Measurements from ENCODE around the gene STRIP2. TPM values are rescaled to one million over a fixed set of nuclear protein-coding genes. Genes with fewer than 3 reads are reported as not detected.

Gene STRIP2
- total RNA-seq, 1 experiment from 2014 or later: 9.9 TPM

DNA sequence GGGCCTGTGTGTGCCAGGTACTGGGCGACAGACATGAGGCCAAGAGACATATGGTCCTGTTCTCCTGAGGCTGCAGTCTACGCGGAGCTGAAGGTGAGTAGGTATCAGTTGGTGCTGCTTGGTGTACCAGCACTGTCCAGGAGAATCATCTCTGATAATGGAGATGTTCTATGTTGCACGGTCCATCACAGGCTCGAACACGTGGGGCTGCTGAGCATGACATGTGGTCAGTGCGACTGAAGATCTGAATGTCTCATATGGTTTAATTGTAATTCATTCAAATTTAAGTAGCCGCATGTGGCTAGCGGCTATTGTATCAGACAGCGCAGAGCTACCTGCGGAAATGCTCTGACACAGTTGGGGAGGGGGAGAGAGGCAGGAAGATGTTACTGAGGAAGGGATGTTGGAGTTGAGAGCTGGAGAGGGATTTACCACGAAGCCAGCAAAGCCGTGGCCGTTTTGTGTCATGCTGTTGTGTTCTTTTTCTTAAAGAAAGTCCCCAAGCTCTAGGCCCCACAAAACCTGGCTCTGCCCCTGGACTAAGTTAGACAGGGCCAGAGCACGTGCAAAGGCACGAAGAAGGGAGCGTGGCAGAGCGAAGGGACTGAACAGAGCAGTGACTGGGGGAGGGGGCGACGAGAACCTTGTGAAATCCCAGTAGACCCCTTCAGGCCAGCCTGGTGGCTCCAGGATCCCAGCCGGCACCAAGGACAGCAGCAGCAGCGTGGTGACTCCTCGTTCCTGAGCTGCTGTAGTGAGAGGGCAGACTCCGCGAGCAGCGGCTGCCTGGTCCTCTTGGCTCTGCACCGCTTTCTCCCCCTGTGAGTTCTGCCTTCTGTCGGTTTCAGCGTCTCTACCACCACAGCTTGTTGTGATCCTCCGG lies 88.1 kb downstream of the STRIP2 start:
- no peak overlapping the region for H2AFZ ChIP-seq (ENCODE audit: low read length)
- no peak overlapping the region for H2BK120ac ChIP-seq (ENCODE audit: low read depth, low read length, poor library complexity, severe bottlenecking)
- H3K14ac ChIP-seq (ENCODE audit: insufficient read depth, low read length): no peak overlapping the region
- no peaks in the 10 kb centered on the region for H3K79me1 ChIP-seq (ENCODE audit: insufficient read depth, low read depth, low read length, poor library complexity, severe bottlenecking)
- no peak overlapping the region for H3K27ac Mint-ChIP-seq
- H4K8ac ChIP-seq (replicated peaks; ENCODE audit: insufficient read length, low read depth, low read length): no peak overlapping the region
- H3K23me2 ChIP-seq (ENCODE audit: insufficient read length, low read depth, low read length, poor library complexity, severe bottlenecking): no peaks in the 10 kb centered on the region
- no peak overlapping the region for H3K4me2 ChIP-seq (ENCODE audit: insufficient read depth, insufficient read length, low read length)
- 0 out of 5 replicates have a peak overlapping the region, but pooled peaks of 1 of the 2 experiments have one; percentile 15 for H3K4me3 Mint-ChIP-seq
- no peak overlapping the region for H3K9ac ChIP-seq (ENCODE audit: extremely low read depth, insufficient read length, low read length)
- no peak overlapping the region for H2BK15ac ChIP-seq (ENCODE audit: low read depth, low read length)
- no peak overlapping the region for H4K91ac ChIP-seq (ENCODE audit: insufficient read length, low read depth, low read length)
- H3K9me3 Mint-ChIP-seq: no peaks in the 10 kb centered on the region; a peak in 1 of 5 replicates
- no peak overlapping the region for H3K18ac ChIP-seq (ENCODE audit: insufficient read length, low read depth, low read length)
- H3T11ph ChIP-seq (ENCODE audit: low read length): no peak overlapping the region
- no peaks in the 10 kb centered on the region for H3K79me2 ChIP-seq (ENCODE audit: insufficient read depth, low read length)
- no peaks in the 10 kb centered on the region for H3K9me3 ChIP-seq (ENCODE audit: control insufficient read depth, low read depth, low read length)
- no peak overlapping the region for H2BK20ac ChIP-seq (ENCODE audit: low read depth, low read length, poor library complexity, severe bottlenecking)
- no peak overlapping the region for H3K4ac ChIP-seq (ENCODE audit: low read depth, low read length)
- H2BK5ac ChIP-seq (ENCODE audit: insufficient read length, low read length): no peak overlapping the region
- peaks cover 31 to 41% of the 10 kb centered on the region in 2 experiments for H3K4me1 Mint-ChIP-seq
- H3K36me3 Mint-ChIP-seq (ENCODE audit: insufficient read depth in 1 of 3, low read depth in 3 of 3): no peaks in the 10 kb centered on the region; a peak in 1 of 7 replicates
- H3K27me3 ChIP-seq (ENCODE audit: insufficient read depth, low read length): no peaks in the 10 kb centered on the region
- no peak overlapping the region for H3K27ac ChIP-seq (ENCODE audit: insufficient read length, low read depth, low read length)
- H2AK5ac ChIP-seq (ENCODE audit: insufficient read length, low read length): no peak overlapping the region
- H2BK12ac ChIP-seq (ENCODE audit: insufficient read length, low read depth, low read length): no peak overlapping the region
- H3K23ac ChIP-seq (ENCODE audit: insufficient read length, low read depth, low read length): no peak overlapping the region
- no peak overlapping the region for H3K56ac ChIP-seq (ENCODE audit: insufficient read length, low read depth, low read length)
- TF ChIP-seq, protein P1, sequence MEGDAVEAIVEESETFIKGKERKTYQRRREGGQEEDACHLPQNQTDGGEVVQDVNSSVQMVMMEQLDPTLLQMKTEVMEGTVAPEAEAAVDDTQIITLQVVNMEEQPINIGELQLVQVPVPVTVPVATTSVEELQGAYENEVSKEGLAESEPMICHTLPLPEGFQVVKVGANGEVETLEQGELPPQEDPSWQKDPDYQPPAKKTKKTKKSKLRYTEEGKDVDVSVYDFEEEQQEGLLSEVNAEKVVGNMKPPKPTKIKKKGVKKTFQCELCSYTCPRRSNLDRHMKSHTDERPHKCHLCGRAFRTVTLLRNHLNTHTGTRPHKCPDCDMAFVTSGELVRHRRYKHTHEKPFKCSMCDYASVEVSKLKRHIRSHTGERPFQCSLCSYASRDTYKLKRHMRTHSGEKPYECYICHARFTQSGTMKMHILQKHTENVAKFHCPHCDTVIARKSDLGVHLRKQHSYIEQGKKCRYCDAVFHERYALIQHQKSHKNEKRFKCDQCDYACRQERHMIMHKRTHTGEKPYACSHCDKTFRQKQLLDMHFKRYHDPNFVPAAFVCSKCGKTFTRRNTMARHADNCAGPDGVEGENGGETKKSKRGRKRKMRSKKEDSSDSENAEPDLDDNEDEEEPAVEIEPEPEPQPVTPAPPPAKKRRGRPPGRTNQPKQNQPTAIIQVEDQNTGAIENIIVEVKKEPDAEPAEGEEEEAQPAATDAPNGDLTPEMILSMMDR (conservative IDR thresholded peaks at IDR 0.05): no peak
- H3K4me1 ChIP-seq (ENCODE audit: insufficient read depth, low read length): peaks cover 3% of the 10 kb centered on the region; the same call in 1 of the 2 replicates
- peak; percentile 81 for DNase-seq
- peaks cover 23% of the 10 kb centered on the region for H3K27me3 Mint-ChIP-seq (ENCODE audit: low read depth)
- WGBS (ENCODE audit: extremely low coverage, insufficient read length, low lambda C conversion rate): no CpG with 5 or more reads among the region's 30 CpGs
- H4K20me1 ChIP-seq (ENCODE audit: control insufficient read depth, insufficient read depth, insufficient read length): no peaks in the 10 kb centered on the region
- H4K5ac ChIP-seq (ENCODE audit: insufficient read length, low read depth, low read length): no peak overlapping the region
